Vagina (tissue), 2 donors: ENCODE measurements around the gene IFNG. TPM values are rescaled to one million over a fixed set of nuclear protein-coding genes. Genes with fewer than 3 reads are reported as not detected.
"Not testable (repeated sequence)": the region's sequence is repeated elsewhere in the genome, so short reads cannot be mapped to it uniquely, and the experiment has no call there.

Experiments
- DNase-seq, 2 donors: peaks; one replicate each; pipeline ENCODE4 v3.0.0-alpha.2; 2017; ENCODE audit errors: extremely low spot score in 2 of 2
- H3K27ac ChIP-seq: fragments of 200-600 bp; sonication (generic); one replicate; pipeline ENCODE4 v1.5.1; 2019
- H3K27me3 ChIP-seq: fragments of 200-600 bp; sonication (generic); one replicate; pipeline ENCODE4 v1.5.1; 2019
- H3K36me3 ChIP-seq, 2 donors: fragments of 200-600 bp; sonication (generic); one replicate each; pipeline ENCODE4 v1.5.1; 2017 to 2019
- H3K4me1 ChIP-seq: fragments of 200-600 bp; sonication (generic); one replicate; pipeline ENCODE4 v1.5.1; 2019
- H3K4me3 ChIP-seq, 2 donors: fragments of 200-600 bp; sonication (generic); 1 replicate in 1 of 2; 2 replicates in 1 of 2; pipeline ENCODE4 v1.5.1; 2016 to 2019
- H3K9me3 ChIP-seq: fragments of 200-600 bp; sonication (generic); one replicate; pipeline ENCODE4 v1.5.1; 2019
- POLR2A ChIP-seq, 2 donors: fragments of 450-650 bp; IDR thresholded peaks; one replicate each; pipeline ENCODE4 v1.6.1; 2017; ENCODE audit warnings: antibody characterized with exemption in 2 of 2, mild to moderate bottlenecking in 2 of 2, moderate library complexity in 2 of 2
- POLR2AphosphoS5 ChIP-seq, 2 donors: sonication (generic); formaldehyde crosslinking; IDR thresholded peaks; one replicate each; pipeline ENCODE4 v1.9.0; 2017; ENCODE audit warnings: antibody characterized with exemption in 2 of 2, mild to moderate bottlenecking in 2 of 2, low read depth in 1 of 2; ENCODE audit not compliant: insufficient read depth in 1 of 2
- intact Hi-C: fragments of 100-400 bp; cut with DNase I; formaldehyde crosslinking; loops from one replicate; pipeline ENCODE4 v1.15.1; 2023
- total RNA-seq: library from RNA; depleted of rRNA; stranded (reverse); fragments of >200 nt; gene quantifications from one replicate; pipeline ENCODE4 v1.2.3, GENCODE V29; 2016
- TF ChIP-seq, protein P1 (sequence below), 3 experiments: fragments of 450-650 bp in 2 of 3; fragments of 200-600 bp in 1 of 3; sonication (generic) in 1 of 3; IDR thresholded peaks; one replicate each; pipeline ENCODE4 v1.5.1; 2017 to 2019; ENCODE audit warnings: antibody characterized with exemption in 3 of 3, mild to moderate bottlenecking in 2 of 3, moderate library complexity in 2 of 3

The IFNG gene
- total RNA-seq, 1 donor from 2014 or later: not detected

DNA sequence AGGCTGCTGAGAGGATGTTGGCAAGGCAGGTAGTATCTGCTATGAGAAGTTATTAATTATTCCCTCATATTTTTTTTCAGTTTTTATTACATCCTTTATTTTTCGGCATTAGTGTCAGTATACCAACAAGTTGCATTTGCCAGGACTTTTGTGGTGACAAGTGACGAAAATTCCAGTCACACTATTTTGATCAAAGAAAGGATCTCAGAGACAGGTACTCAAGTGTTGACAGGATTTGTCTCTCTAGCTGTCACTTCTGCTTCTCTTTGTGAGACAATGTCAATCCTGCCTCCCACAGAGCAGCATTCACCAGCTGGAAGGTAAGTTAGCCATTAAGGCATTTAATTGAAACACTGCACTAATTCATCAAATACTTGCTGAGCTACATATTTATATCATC, 18.0 kb upstream of the IFNG start:
- H3K27ac ChIP-seq: no peak overlapping the region
- H3K27me3 ChIP-seq: no peaks in the 10 kb centered on the region
- H3K9me3 ChIP-seq: no peaks in the 10 kb centered on the region
- no peak for DNase-seq
- no peaks in the 10 kb centered on the region for H3K4me1 ChIP-seq
- H3K36me3 ChIP-seq: no peaks in the 10 kb centered on the region
- intact Hi-C loops: no loop called here
- no peak overlapping the region for H3K4me3 ChIP-seq
- no peak for TF ChIP-seq POLR2AphosphoS5 (IDR thresholded peaks at IDR 0.05; ENCODE audit: insufficient read depth in 1 of 2, low read depth in 1 of 2)
- TF ChIP-seq, protein P1, sequence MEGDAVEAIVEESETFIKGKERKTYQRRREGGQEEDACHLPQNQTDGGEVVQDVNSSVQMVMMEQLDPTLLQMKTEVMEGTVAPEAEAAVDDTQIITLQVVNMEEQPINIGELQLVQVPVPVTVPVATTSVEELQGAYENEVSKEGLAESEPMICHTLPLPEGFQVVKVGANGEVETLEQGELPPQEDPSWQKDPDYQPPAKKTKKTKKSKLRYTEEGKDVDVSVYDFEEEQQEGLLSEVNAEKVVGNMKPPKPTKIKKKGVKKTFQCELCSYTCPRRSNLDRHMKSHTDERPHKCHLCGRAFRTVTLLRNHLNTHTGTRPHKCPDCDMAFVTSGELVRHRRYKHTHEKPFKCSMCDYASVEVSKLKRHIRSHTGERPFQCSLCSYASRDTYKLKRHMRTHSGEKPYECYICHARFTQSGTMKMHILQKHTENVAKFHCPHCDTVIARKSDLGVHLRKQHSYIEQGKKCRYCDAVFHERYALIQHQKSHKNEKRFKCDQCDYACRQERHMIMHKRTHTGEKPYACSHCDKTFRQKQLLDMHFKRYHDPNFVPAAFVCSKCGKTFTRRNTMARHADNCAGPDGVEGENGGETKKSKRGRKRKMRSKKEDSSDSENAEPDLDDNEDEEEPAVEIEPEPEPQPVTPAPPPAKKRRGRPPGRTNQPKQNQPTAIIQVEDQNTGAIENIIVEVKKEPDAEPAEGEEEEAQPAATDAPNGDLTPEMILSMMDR (IDR thresholded peaks at IDR 0.05): no peak
- TF ChIP-seq POLR2A (IDR thresholded peaks at IDR 0.05): no peak

DNA sequence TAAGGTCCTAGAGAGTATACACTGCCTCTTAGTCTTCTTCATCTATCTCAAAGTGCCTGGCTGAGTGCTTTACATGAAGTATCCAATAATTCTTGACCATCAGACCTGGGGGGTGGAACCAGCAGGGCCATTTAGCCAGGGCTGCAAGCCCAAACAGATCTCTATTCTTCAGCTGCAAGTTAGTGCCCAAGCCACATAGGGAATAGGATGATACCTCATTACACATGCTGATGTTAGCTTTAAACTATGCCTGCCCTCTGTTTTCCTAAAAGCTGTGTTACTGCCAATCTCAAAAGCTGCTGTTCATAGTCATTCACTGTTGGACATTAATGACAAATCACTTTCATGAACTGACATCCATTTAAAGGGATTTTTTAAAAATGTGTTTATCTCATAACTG, 16.7 kb upstream of the IFNG start:
- no peaks in the 10 kb centered on the region for H3K4me1 ChIP-seq
- TF ChIP-seq, protein P1 (IDR thresholded peaks at IDR 0.05): no peak
- TF ChIP-seq POLR2AphosphoS5 (IDR thresholded peaks at IDR 0.05; ENCODE audit: insufficient read depth in 1 of 2, low read depth in 1 of 2): no peak
- no peak for TF ChIP-seq POLR2A (IDR thresholded peaks at IDR 0.05)
- H3K27me3 ChIP-seq: no peaks in the 10 kb centered on the region
- intact Hi-C loops: no loop called here
- no peaks in the 10 kb centered on the region for H3K36me3 ChIP-seq
- DNase-seq: no peak
- H3K27ac ChIP-seq: no peak overlapping the region
- no peaks in the 10 kb centered on the region for H3K9me3 ChIP-seq
- no peak overlapping the region for H3K4me3 ChIP-seq

DNA sequence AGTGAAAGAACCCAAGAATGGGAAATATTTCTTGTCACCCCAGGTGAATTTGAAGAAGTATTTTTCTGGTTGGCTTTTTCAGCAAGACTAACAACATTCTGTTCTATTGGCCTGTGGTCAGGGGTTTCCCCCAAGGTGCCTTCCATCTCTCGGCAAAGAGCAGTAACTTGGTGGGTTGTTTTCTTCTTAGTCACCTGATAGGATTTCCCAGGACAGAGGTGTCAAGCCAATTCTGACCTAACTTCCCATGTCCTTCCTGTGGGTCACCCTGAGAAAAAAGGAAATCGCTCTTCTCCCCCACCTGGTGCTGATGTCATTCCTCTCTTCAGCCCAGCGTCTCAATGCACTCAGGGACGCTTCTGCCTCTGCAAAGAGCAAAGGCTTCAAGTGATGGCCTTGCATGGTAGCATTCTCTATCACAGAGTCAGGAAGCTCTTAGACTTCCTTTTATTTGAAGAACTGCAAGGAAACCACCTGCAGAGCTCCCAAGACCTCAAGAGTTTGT, 16.1 kb upstream of the IFNG start:
- H3K36me3 ChIP-seq: no peaks in the 10 kb centered on the region
- intact Hi-C loops: no loop called here
- TF ChIP-seq POLR2AphosphoS5 (IDR thresholded peaks at IDR 0.05; ENCODE audit: insufficient read depth in 1 of 2, low read depth in 1 of 2) (no peak), POLR2A (IDR thresholded peaks at IDR 0.05) (no peak)
- TF ChIP-seq, protein P1 (IDR thresholded peaks at IDR 0.05): no peak
- no peaks in the 10 kb centered on the region for H3K9me3 ChIP-seq
- no peaks in the 10 kb centered on the region for H3K4me1 ChIP-seq
- no peak overlapping the region for H3K27ac ChIP-seq
- no peaks in the 10 kb centered on the region for H3K27me3 ChIP-seq
- DNase-seq: no peak
- no peak overlapping the region for H3K4me3 ChIP-seq

DNA sequence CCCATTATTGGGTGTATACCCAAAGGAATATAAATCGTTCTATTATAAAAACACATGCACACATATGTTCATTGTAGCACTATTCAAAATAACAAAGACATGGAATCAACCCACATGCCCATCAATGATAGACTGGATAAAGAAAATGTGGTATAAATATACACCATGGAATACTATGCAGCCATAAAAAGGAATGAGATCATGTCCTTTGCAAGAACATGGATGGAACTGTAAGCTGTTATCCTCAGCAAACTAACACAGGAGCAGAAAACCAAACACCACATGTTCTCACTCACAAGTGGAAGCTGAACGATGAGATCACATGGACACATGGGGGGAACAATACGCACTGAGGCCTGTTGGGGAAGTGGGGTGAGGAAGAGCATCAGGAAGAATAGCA, 15.2 kb upstream of the IFNG start:
- DNase-seq, H3K4me3 ChIP-seq, intact Hi-C loops, H3K27me3 ChIP-seq, H3K4me1 ChIP-seq, H3K27ac ChIP-seq, H3K9me3 ChIP-seq, H3K36me3 ChIP-seq: not testable (repeated sequence)

DNA sequence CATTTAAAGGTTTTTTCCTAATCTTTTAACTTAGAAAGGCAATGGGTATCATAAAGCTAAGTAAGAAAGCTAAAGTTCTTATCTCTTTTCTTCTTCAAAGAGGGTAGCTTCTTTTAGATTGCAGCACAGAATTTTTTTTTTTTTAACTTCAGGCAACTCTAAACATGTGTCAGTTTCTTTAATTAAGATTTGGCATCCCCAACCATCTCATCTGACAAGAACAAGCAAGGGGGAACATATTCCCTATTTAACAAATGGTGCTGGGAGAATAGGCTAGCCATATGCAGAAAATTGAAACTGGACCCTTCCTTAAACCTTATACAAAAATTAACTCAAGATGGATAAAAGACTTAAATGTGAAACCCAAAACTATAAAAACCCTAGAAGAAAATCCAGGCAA, 14.3 kb upstream of the IFNG start:
- H3K9me3 ChIP-seq: no peaks in the 10 kb centered on the region
- TF ChIP-seq, protein P1 (IDR thresholded peaks at IDR 0.05): no peak
- TF ChIP-seq POLR2AphosphoS5 (IDR thresholded peaks at IDR 0.05; ENCODE audit: insufficient read depth in 1 of 2, low read depth in 1 of 2) (no peak), POLR2A (IDR thresholded peaks at IDR 0.05) (no peak)
- intact Hi-C loops: no loop called here

DNA sequence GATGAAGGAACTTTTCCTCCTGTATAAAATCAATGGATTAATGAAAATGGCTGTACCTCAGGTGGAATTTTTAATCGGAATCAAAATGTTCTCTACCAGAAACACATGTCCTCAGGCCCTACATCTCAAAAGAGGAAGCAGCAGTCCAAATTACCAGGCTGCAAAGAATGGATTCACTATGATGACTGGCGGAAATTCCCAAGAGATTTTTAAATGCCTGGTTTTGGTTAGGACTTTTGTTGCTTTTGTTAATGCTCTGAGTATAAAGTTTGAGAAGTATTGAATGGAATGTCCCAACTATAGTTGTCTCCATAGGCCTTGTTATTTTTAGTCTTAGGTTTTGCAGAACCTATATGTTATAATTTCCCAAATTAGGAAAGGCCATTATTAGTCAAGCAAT, 11.2 kb upstream of the IFNG start:
- TF ChIP-seq POLR2AphosphoS5 (IDR thresholded peaks at IDR 0.05; ENCODE audit: insufficient read depth in 1 of 2, low read depth in 1 of 2): no peak
- TF ChIP-seq, protein P1 (IDR thresholded peaks at IDR 0.05): no peak
- no peak for TF ChIP-seq POLR2A (IDR thresholded peaks at IDR 0.05)
- Histone ChIP-seq H3K4me3 (no peak overlapping the region), H3K27ac (no peak overlapping the region), H3K9me3 (no peaks in the 10 kb centered on the region), H3K36me3 (no peaks in the 10 kb centered on the region), H3K4me1 (no peaks in the 10 kb centered on the region), H3K27me3 (no peaks in the 10 kb centered on the region)
- no peak for DNase-seq
- intact Hi-C loops: no loop called here

More for the DNA sequence above, 14.3 kb upstream of the IFNG start:
- no peak overlapping the region for H3K4me3 ChIP-seq
- H3K4me1 ChIP-seq: no peaks in the 10 kb centered on the region
- H3K27me3 ChIP-seq: no peaks in the 10 kb centered on the region
- H3K36me3 ChIP-seq: no peaks in the 10 kb centered on the region
- no peak for DNase-seq
- H3K27ac ChIP-seq: no peak overlapping the region
